BJ (cell line): ENCODE results near the gene SPINK6. TPM values are rescaled to one million over a fixed set of nuclear protein-coding genes. Genes with fewer than 3 reads are reported as not detected.

Source experiments
- CTCF ChIA-PET: fragments of 350-600 bp; formaldehyde crosslinking; extraction: SDS; loops from one replicate; lab custom pipeline; 2021; ENCODE audit warnings: antibody characterized with exemption, inconsistent platforms; lab: Yijun Ruan, JAX
- POLR2A ChIA-PET: fragments of 300-600 bp; sonication (Branson Sonifier 250); formaldehyde crosslinking; extraction: SDS; loops from one replicate; lab custom pipeline; 2021; ENCODE audit warnings: antibody characterized with exemption; lab: Charles Lee
- DNase-seq: peaks from one replicate; pipeline ENCODE4 v3.0.0-alpha.2; 2011; ENCODE audit warnings: low read depth
- H3K27me3 ChIP-seq: 2 replicates; pipeline ENCODE4 v1.6.0; 2011; ENCODE audit warnings: low read length; ENCODE audit not compliant: control insufficient read depth, insufficient read depth
- H3K36me3 ChIP-seq: 2 replicates; pipeline ENCODE4 v1.5.1; 2011; ENCODE audit warnings: low read length; ENCODE audit not compliant: control insufficient read depth, insufficient read depth
- H3K4me3 ChIP-seq: 2 replicates; pipeline ENCODE4 v1.5.1; 2011; ENCODE audit warnings: low read depth, mild to moderate bottlenecking, control low read depth, low read length
- polyA minus RNA-seq: library from RNA; depleted of rRNA, polyadenylated mRNA; stranded (reverse); fragments of >200 nt; gene quantifications from 2 replicates; pipeline ENCODE4 v1.2.3, GENCODE V29; 2011; rRNA and poly(A)+ RNA removed
- polyA plus RNA-seq: library from polyadenylated mRNA; depleted of rRNA; stranded (reverse); fragments of >200 nt; gene quantifications from 2 replicates; pipeline ENCODE4 v1.2.3, GENCODE V29; 2011; rRNA removed
- TF ChIP-seq, protein P1 (sequence below): IDR thresholded peaks from 2 replicates; pipeline ENCODE4 v1.5.1; 2011; ENCODE audit warnings: low read depth, mild to moderate bottlenecking, control low read depth, inconsistent platforms, low read length, moderate library complexity; ENCODE audit not compliant: insufficient read depth

The SPINK6 gene
- not detected in 2 replicates for polyA plus RNA-seq
- not detected in 2 replicates for polyA minus RNA-seq

DNA sequence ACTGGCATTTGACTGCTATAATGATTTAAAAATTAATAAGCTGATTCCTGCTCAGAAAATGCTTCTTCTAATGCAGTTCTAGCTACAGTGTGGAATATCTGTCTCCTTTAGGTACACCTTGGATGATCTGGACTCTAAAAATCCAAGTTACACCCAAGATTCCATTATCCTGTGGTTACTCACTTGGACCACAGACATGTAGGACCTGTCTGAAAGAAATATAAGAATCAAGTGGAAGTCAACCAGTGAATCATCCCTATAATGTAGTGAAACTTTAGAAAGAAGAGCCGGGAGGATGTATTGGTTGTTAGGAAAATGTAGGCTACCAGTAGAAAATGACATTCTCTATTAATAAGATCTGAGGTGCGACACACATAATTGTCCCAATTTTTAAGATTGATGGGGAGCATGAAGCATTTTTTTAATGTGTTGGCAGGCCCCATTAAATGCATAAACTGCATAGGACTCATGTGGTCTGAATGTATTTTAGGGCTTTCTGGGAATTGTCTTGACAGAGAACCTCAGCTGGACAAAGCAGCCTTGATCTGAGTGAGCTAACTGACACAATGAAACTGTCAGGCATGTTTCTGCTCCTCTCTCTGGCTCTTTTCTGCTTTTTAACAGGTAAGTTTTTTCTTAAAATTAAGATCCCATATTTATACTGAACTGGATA is at the start of gene SPINK6:
SPINK6 (plus strand) TSS at position 512 of the 673 bp plus-strand sequence; CDS start at position 567, 55 bp downstream.
- DNase-seq: no peak
- H3K27me3 ChIP-seq: no peaks in the 10 kb centered on the region
- CTCF ChIA-PET: no interaction called here
- POLR2A ChIA-PET: no interaction called here
- H3K4me3 ChIP-seq: no peak within 1 kb of the TSS
- TF ChIP-seq, protein P1, sequence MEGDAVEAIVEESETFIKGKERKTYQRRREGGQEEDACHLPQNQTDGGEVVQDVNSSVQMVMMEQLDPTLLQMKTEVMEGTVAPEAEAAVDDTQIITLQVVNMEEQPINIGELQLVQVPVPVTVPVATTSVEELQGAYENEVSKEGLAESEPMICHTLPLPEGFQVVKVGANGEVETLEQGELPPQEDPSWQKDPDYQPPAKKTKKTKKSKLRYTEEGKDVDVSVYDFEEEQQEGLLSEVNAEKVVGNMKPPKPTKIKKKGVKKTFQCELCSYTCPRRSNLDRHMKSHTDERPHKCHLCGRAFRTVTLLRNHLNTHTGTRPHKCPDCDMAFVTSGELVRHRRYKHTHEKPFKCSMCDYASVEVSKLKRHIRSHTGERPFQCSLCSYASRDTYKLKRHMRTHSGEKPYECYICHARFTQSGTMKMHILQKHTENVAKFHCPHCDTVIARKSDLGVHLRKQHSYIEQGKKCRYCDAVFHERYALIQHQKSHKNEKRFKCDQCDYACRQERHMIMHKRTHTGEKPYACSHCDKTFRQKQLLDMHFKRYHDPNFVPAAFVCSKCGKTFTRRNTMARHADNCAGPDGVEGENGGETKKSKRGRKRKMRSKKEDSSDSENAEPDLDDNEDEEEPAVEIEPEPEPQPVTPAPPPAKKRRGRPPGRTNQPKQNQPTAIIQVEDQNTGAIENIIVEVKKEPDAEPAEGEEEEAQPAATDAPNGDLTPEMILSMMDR: no peak
- H3K36me3 ChIP-seq: no peaks in the 10 kb centered on the region

DNA sequence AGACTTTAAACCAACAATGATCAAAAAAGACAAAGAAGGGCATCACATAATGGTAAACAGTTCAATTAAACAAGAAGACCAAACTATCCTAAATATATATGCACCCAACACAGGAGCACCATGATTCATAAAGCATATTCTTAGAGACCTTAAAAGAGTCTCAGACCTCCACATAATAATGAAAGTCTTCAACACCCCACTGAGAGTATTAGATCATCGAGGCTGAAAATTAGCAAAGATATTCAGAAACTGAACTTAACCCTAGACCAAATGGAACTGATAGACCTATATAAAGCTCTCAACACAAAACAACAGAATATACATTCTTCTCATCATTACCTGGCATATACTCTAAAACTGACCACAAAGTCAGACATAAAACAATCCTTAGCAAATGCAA is 46.2 kb upstream of the SPINK6 start:
- ChIA-PET CTCF (no interaction called here), POLR2A (no interaction called here)
- Histone ChIP-seq H3K27me3 (no peaks in the 10 kb centered on the region), H3K36me3 (no peaks in the 10 kb centered on the region), H3K4me3 (no peak overlapping the region)
- DNase-seq: no peak
- TF ChIP-seq, protein P1: no peak

DNA sequence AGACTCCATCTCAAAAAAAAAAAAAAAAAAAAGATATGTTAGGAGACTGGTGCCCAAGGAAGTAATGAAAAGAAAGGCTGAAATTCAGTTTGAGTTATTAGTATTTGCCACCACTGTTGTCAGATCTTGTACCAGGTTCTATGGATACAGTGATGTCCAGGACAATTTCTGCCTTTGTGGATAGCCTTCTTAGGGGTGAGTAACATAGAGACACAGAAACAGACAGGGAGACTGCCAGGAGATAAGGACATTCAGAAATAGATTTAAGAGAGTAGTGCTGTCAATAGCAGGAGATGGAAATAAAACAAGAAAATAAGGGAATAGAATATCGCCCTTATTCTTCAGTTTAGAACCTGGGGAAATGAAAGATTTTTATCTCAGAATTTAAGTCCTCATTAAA is 40.8 kb upstream of the SPINK6 start:
- ChIA-PET POLR2A (no interaction called here), CTCF (no interaction called here)
- Histone ChIP-seq H3K27me3 (no peaks in the 10 kb centered on the region), H3K4me3 (no peak overlapping the region), H3K36me3 (no peaks in the 10 kb centered on the region)
- DNase-seq: no peak
- TF ChIP-seq, protein P1: no peak

DNA sequence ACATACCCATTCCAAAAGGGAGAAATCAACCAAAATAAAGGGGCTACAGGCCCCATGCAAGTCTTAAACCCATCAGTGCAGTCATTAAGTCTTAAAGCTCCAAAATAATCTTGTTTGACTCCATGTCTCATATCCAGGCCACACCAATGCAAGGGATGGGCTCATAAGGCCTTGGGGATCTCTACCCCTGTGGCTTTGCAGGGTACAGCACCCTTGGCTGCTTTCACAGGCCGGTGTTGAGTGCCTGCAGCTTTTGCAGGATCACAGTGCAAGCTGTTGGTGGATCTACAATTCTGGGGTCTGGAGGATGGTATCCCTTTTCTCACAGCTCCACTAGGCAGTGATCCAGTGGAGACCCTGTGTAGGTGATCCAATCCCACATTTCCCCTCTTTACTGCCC is 39.5 kb upstream of the SPINK6 start:
- TF ChIP-seq, protein P1: no peak
- H3K27me3 ChIP-seq: no peaks in the 10 kb centered on the region
- CTCF ChIA-PET: interaction anchor here (1.0 to 1.1 kb wide), 2 partner anchors 22 to 568 kb away, joined by 3 read pairs; no protein-coding TSS in a partner anchor
- no peak overlapping the region for H3K4me3 ChIP-seq
- POLR2A ChIA-PET: no interaction called here
- H3K36me3 ChIP-seq: no peaks in the 10 kb centered on the region
- DNase-seq: no peak

GRCh38 chr5:148166550-148167283 is 36.1 kb upstream of the SPINK6 start:
- TF ChIP-seq, protein P1: no peak
- CTCF ChIA-PET: no interaction called here
- no peaks in the 10 kb centered on the region for H3K27me3 ChIP-seq
- H3K36me3 ChIP-seq: no peaks in the 10 kb centered on the region
- no peak overlapping the region for H3K4me3 ChIP-seq
- POLR2A ChIA-PET: no interaction called here
- DNase-seq: no peak
